ENCODE results near the gene ZNF619. TPM values are rescaled to one million over a fixed set of nuclear protein-coding genes. Genes with fewer than 3 reads are reported as not detected.

ZNF619 gene
- total RNA-seq, 1 experiment from 2014 or later: 7.2 TPM

DNA sequence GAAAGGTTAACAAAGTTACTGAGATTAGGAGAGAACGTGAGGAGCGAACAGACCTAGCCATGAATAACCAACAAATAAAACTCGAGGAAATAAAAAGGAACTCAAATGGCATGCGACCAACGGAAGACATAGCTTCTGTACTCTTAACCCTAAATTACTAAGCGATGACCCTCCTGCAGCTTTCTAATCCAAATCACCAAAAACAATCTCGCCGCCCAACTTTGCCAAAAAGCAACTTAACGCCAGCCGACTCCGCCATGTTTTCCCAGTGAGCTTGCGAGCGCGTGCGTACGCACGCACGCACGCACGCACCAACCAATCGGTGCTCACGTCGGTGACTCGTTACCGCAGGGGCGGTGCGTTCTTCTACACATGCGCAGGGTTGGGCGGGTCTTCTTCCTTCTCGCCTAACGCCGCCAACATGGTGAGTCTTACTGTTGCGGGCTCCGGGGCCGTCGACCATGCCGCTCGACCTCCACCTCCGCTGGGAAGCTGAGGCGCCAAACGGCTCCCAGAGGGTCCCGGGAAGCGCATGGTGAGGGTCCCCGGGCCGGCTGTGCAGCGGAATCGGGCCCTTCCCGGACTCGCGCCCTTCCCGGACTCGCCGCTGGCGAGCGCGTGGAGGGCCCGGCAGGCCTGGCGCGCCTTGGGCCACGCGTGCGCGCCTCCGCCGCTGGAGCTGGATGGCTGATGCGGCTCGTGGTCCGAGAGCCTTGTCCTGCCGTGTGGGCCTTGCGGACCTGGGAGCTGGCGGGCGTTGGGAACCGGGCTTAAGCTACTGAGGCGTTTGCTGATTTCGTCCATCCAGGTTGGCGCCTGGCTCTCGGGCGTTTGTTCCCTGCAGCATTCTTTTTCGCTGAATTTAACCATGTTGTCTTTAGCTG lies 19.7 kb upstream of the ZNF619 start, which contains the start of gene RPL14 (continued):
- peak; percentile 57; the same call in 1 of the 2 replicates for TF ChIP-seq JUN (CRISPR knock-in tag; IDR thresholded peaks at IDR 0.05)
- peak; percentile 93 for TF ChIP-seq SP1 (CRISPR knock-in tag; conservative IDR thresholded peaks at IDR 0.05)
- no peak for TF ChIP-seq ZBTB43 (CRISPR knock-in tag; IDR thresholded peaks at IDR 0.05)
- TF ChIP-seq OVOL2 (CRISPR knock-in tag; IDR thresholded peaks at IDR 0.05; ENCODE audit: borderline replicate concordance): no peak
- TF ChIP-seq ZNF281 (CRISPR knock-in tag; IDR thresholded peaks at IDR 0.05): 0 out of 2 replicates have a peak, but pooled peaks have one; percentile 59
- peak; percentile 28; the same call in 1 of the 2 replicates for TF ChIP-seq SMAD3 (CRISPR knock-in tag; IDR thresholded peaks at IDR 0.05; ENCODE audit: borderline replicate concordance)
- peak; percentile 39; the same call in 1 of the 2 replicates for TF ChIP-seq ESRRA (CRISPR knock-in tag; IDR thresholded peaks at IDR 0.05; ENCODE audit: borderline replicate concordance)
- TF ChIP-seq ARID4B (CRISPR knock-in tag; IDR thresholded peaks at IDR 0.05; ENCODE audit: borderline replicate concordance): 0 out of 2 replicates have a peak, but pooled peaks have one; percentile 57
- peak; percentile 55; the same call in 1 of the 2 replicates for TF ChIP-seq ETV6 (CRISPR knock-in tag; IDR thresholded peaks at IDR 0.05)
- TF ChIP-seq FOXP4 (CRISPR knock-in tag; IDR thresholded peaks at IDR 0.05): no peak
- TF ChIP-seq HMGA2 (CRISPR knock-in tag; IDR thresholded peaks at IDR 0.05): 0 out of 2 replicates have a peak, but pooled peaks have one; percentile 10
- TF ChIP-seq ZNF671 (CRISPR knock-in tag; IDR thresholded peaks at IDR 0.05): no peak
- TF ChIP-seq GABPB1 (CRISPR knock-in tag; IDR thresholded peaks at IDR 0.05): peak; percentile 40; the same call in 1 of the 2 replicates
- peak; percentile 19; the same call in 1 of the 2 replicates for TF ChIP-seq RELA (CRISPR knock-in tag; IDR thresholded peaks at IDR 0.05; ENCODE audit: borderline replicate concordance)
- peak; percentile 73 for TF ChIP-seq NFYB (CRISPR knock-in tag; conservative IDR thresholded peaks at IDR 0.05; ENCODE audit: low read depth)
- no peak for TF ChIP-seq ZNF138 (CRISPR knock-in tag; conservative IDR thresholded peaks at IDR 0.05)
- no peak for TF ChIP-seq IRF2 (CRISPR knock-in tag; IDR thresholded peaks at IDR 0.05; ENCODE audit: borderline replicate concordance, low read depth)
- no peak for TF ChIP-seq NR1H2 (CRISPR knock-in tag; IDR thresholded peaks at IDR 0.05)
- 0 out of 2 replicates have a peak, but pooled peaks have one; percentile 65 for TF ChIP-seq ZNF416 (CRISPR knock-in tag; IDR thresholded peaks at IDR 0.05)
- no peak for TF ChIP-seq ZNF512 (CRISPR knock-in tag; IDR thresholded peaks at IDR 0.05; ENCODE audit: borderline replicate concordance)
- peak; percentile 75; the same call in 1 of the 2 replicates for TF ChIP-seq TCF7 (CRISPR knock-in tag; IDR thresholded peaks at IDR 0.05; ENCODE audit: low read depth)
- TF ChIP-seq ZMAT4 (CRISPR knock-in tag; IDR thresholded peaks at IDR 0.05): no peak
- no peak for TF ChIP-seq EMX1 (CRISPR knock-in tag; IDR thresholded peaks at IDR 0.05)
- peak; percentile 96 for TF ChIP-seq KAT7 (CRISPR knock-in tag; IDR thresholded peaks at IDR 0.05; ENCODE audit: borderline replicate concordance)

All from WTC11 (cell line).